ENCODE data around the gene PNMA8B.

Gene PNMA8B

DNA sequence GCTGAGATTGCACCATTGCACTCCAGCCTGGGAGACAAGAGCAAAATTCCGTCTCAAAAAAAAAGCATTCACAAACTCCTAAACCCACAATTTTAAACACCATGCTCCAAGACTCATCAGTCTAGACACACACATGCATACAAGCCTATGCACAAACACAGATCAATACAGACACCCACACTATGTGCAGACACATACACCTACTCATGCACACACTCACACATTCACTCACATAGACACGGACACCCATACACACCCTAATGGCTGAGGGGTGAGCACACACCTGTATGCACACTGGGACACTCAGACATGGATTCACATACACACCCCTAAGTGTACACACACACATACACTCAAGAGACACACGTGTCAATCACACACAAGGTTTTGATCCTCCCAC lies 9.3 kb downstream of the PNMA8B start:
- Histone ChIP-seq H3K9me2 (replicated peaks; ENCODE audit: insufficient read depth, low read length) (no peaks in the 10 kb centered on the region), H3K36me3 (replicated peaks; ENCODE audit: insufficient read depth, low read length) (no peaks in the 10 kb centered on the region), H4K20me1 (ENCODE audit: insufficient read depth, low read length) (no peaks in the 10 kb centered on the region), H3K27ac (ENCODE audit: low read length) (no peak overlapping the region), H3K4me1 (ENCODE audit: low read length) (no peaks in the 10 kb centered on the region), H3K9me3 (replicated peaks; ENCODE audit: insufficient read depth, low read length) (no peaks in the 10 kb centered on the region), H3F3A (ENCODE audit: insufficient read depth, low read length) (no peaks in the 10 kb centered on the region), H3K27me3 (replicated peaks; ENCODE audit: insufficient read depth, low read length) (peaks cover 96% of the 10 kb centered on the region), H3K4me3 (ENCODE audit: low read length) (no peak overlapping the region), H2AFZ (ENCODE audit: low read length) (no peak overlapping the region), H3K79me2 (ENCODE audit: low read length) (no peaks in the 10 kb centered on the region), H3K4me2 (ENCODE audit: low read depth, low read length) (no peak overlapping the region), H3K9ac (ENCODE audit: low read length) (no peak overlapping the region)
- no peak for DNase-seq
- TF ChIP-seq EZH2phosphoT487 (IDR thresholded peaks at IDR 0.05; ENCODE audit: low read length), result no peak
- TF ChIP-seq EZH2 (optimal IDR thresholded peaks at IDR 0.05; ENCODE audit: low read depth, low read length), result no peak
- TF ChIP-seq, protein P1, sequence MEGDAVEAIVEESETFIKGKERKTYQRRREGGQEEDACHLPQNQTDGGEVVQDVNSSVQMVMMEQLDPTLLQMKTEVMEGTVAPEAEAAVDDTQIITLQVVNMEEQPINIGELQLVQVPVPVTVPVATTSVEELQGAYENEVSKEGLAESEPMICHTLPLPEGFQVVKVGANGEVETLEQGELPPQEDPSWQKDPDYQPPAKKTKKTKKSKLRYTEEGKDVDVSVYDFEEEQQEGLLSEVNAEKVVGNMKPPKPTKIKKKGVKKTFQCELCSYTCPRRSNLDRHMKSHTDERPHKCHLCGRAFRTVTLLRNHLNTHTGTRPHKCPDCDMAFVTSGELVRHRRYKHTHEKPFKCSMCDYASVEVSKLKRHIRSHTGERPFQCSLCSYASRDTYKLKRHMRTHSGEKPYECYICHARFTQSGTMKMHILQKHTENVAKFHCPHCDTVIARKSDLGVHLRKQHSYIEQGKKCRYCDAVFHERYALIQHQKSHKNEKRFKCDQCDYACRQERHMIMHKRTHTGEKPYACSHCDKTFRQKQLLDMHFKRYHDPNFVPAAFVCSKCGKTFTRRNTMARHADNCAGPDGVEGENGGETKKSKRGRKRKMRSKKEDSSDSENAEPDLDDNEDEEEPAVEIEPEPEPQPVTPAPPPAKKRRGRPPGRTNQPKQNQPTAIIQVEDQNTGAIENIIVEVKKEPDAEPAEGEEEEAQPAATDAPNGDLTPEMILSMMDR (IDR thresholded peaks at IDR 0.05; ENCODE audit: low read length), result no peak

DNA sequence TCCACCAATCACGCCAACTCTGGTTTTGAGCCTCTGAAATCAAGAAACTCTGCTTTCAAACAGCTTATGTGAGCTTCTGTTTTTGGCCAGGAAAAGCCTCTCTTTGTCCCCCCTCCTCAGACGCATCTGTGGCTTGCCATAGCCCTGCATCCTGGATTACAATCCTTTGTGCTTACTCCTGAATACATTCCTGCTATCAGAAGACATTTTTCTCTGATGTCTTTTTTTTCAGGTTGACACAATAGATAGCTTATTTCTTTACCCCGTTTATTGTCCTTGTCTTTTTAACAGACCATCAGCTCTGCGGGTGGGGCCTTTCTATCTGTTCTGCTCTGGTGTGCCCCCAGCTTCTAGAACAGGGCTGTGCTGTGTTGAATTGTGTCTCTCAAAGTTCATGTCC lies 11.0 kb downstream of the PNMA8B start:
- no peak overlapping the region for H3K27ac ChIP-seq (ENCODE audit: low read length)
- TF ChIP-seq, protein P1 (IDR thresholded peaks at IDR 0.05; ENCODE audit: low read length), result no peak
- TF ChIP-seq EZH2phosphoT487 (IDR thresholded peaks at IDR 0.05; ENCODE audit: low read length) (no peak), EZH2 (optimal IDR thresholded peaks at IDR 0.05; ENCODE audit: low read depth, low read length) (no peak)
- DNase-seq, result no peak
- H3K9me3 ChIP-seq (replicated peaks; ENCODE audit: insufficient read depth, low read length), result no peaks in the 10 kb centered on the region
- no peak overlapping the region for H3K9ac ChIP-seq (ENCODE audit: low read length)
- H3K27me3 ChIP-seq (replicated peaks; ENCODE audit: insufficient read depth, low read length), result peaks cover 94% of the 10 kb centered on the region
- no peak overlapping the region for H3K4me2 ChIP-seq (ENCODE audit: low read depth, low read length)
- H3K36me3 ChIP-seq (replicated peaks; ENCODE audit: insufficient read depth, low read length), result no peaks in the 10 kb centered on the region
- H3K4me3 ChIP-seq (ENCODE audit: low read length), result no peak overlapping the region
- no peaks in the 10 kb centered on the region for H4K20me1 ChIP-seq (ENCODE audit: insufficient read depth, low read length)
- H2AFZ ChIP-seq (ENCODE audit: low read length), result no peak overlapping the region
- no peaks in the 10 kb centered on the region for H3K79me2 ChIP-seq (ENCODE audit: low read length)
- H3K4me1 ChIP-seq (ENCODE audit: low read length), result no peaks in the 10 kb centered on the region
- no peaks in the 10 kb centered on the region for H3K9me2 ChIP-seq (replicated peaks; ENCODE audit: insufficient read depth, low read length)
- no peaks in the 10 kb centered on the region for H3F3A ChIP-seq (ENCODE audit: insufficient read depth, low read length)

DNA sequence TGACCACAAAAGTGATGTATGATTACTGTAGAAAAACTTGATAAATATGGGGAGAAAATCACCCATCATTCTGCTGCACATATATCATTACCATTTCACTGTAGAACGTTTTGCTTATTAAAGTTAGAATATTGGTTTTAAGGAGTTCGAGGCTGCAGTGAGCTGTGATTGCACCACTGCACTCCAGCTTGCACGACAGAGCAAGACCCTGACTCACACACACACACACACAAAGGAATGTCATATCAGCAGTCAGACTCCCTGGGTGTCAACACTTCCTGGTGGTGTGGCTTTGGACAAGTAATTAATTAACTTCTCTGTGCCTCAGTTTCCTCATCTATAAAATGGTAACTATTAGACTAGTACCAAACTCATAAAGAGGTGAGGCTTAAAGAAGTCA lies 13.0 kb downstream of the PNMA8B start:
- Histone ChIP-seq H3K9me3 (replicated peaks; ENCODE audit: insufficient read depth, low read length) (no peaks in the 10 kb centered on the region), H2AFZ (ENCODE audit: low read length) (no peak overlapping the region), H3K79me2 (ENCODE audit: low read length) (no peaks in the 10 kb centered on the region), H3K4me3 (ENCODE audit: low read length) (no peak overlapping the region), H3K4me1 (ENCODE audit: low read length) (no peaks in the 10 kb centered on the region), H3K27me3 (replicated peaks; ENCODE audit: insufficient read depth, low read length) (peaks cover 91% of the 10 kb centered on the region), H3K36me3 (replicated peaks; ENCODE audit: insufficient read depth, low read length) (no peaks in the 10 kb centered on the region), H3K9ac (ENCODE audit: low read length) (no peak overlapping the region), H4K20me1 (ENCODE audit: insufficient read depth, low read length) (no peaks in the 10 kb centered on the region), H3K27ac (ENCODE audit: low read length) (no peak overlapping the region), H3K4me2 (ENCODE audit: low read depth, low read length) (no peak overlapping the region), H3K9me2 (replicated peaks; ENCODE audit: insufficient read depth, low read length) (no peaks in the 10 kb centered on the region), H3F3A (ENCODE audit: insufficient read depth, low read length) (no peaks in the 10 kb centered on the region)
- TF ChIP-seq EZH2phosphoT487 (IDR thresholded peaks at IDR 0.05; ENCODE audit: low read length), result no peak
- no peak for TF ChIP-seq EZH2 (optimal IDR thresholded peaks at IDR 0.05; ENCODE audit: low read depth, low read length)
- TF ChIP-seq, protein P1 (IDR thresholded peaks at IDR 0.05; ENCODE audit: low read length), result no peak
- no peak for DNase-seq

Data from MM.1S (cell line).